Measurements from ENCODE around the gene FBXW5.

Gene FBXW5

DNA sequence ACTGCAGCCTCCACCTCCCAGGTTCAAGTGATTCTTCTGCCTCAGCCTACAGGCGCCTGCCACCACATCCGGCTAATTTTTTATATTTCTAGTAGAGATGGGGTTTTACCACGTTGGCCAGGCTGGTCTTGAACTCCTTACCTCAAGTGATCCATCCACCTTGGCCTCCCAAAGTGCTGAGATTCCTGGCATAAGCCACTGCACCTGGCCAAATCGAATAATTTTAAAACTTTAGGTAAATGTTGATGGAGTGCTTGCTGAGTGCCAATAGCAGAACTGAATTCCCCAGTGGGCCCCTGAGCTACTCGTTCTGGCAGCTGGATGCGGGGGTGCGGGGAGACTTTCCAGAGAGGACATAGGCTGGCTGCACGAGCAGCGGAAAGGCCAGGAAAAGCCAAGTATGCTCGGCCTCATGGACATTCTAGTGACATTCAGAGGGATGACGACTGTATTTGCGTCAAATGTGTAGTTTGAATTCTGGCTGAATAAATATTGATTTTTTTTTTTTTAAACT, 41.4 kb downstream of the FBXW5 start:
- no peak for DNase-seq (ENCODE audit: low read depth)
- H3K4me3 ChIP-seq (ENCODE audit: control insufficient read depth, low read depth, low read length), result no peak overlapping the region
- no peak for TF ChIP-seq CTCF (IDR thresholded peaks at IDR 0.05; ENCODE audit: control insufficient read depth, insufficient read depth, low read depth, low read length, missing control alignments)

GRCh38 chr9:136902259-136902821, 42.2 kb downstream of the FBXW5 start:
- no peak overlapping the region for H3K4me3 ChIP-seq (ENCODE audit: control insufficient read depth, low read depth, low read length)
- TF ChIP-seq CTCF (IDR thresholded peaks at IDR 0.05; ENCODE audit: control insufficient read depth, insufficient read depth, low read depth, low read length, missing control alignments), result no peak
- DNase-seq (ENCODE audit: low read depth), result peak; percentile 24

DNA sequence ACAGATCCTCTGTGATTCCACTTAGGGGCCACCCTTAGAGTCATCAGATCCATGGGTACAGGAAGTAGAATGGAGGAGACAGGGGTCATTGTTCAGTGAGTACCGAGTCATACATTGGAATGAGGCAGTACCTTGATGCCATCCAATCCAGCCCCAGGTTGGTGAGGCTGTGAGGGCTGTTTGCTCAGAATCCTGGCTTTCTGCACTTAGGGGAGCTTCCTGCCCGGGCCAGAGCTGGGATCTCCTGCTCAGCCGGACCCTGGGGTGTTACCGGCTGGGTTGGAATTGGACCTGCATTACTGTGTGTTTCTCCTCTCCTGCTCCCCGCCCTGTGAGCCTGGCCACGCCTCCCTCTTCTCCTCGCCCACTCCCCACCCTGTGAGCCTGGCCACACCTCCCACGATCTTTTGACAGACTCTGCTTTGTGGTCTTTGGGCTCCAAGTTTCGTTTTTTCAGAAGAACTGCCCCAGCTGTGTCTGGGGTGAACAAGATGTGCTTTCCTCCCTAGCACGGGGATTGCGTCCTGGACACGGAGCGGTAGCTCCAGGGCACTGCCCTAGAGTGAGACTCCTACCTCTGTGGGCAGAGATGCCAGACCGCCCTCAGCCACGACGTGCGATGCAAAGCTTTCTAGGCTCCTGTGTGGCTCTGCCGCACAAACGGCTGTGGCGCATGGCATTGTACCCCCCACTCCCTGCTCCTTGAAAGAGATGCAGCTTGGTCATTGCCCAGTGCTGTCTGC, 42.9 kb downstream of the FBXW5 start:
- no peak for TF ChIP-seq CTCF (IDR thresholded peaks at IDR 0.05; ENCODE audit: control insufficient read depth, insufficient read depth, low read depth, low read length, missing control alignments)
- no peak for DNase-seq (ENCODE audit: low read depth)
- H3K4me3 ChIP-seq (ENCODE audit: control insufficient read depth, low read depth, low read length), result no peak overlapping the region

GRCh38 chr9:136900988-136901515, 43.5 kb downstream of the FBXW5 start:
- no peak for DNase-seq (ENCODE audit: low read depth)
- no peak overlapping the region for H3K4me3 ChIP-seq (ENCODE audit: control insufficient read depth, low read depth, low read length)
- no peak for TF ChIP-seq CTCF (IDR thresholded peaks at IDR 0.05; ENCODE audit: control insufficient read depth, insufficient read depth, low read depth, low read length, missing control alignments)

GRCh38 chr9:136900556-136900955, 44.0 kb downstream of the FBXW5 start:
- no peak for TF ChIP-seq CTCF (IDR thresholded peaks at IDR 0.05; ENCODE audit: control insufficient read depth, insufficient read depth, low read depth, low read length, missing control alignments)
- no peak overlapping the region for H3K4me3 ChIP-seq (ENCODE audit: control insufficient read depth, low read depth, low read length)
- no peak for DNase-seq (ENCODE audit: low read depth)

- no peak for TF ChIP-seq CTCF (IDR thresholded peaks at IDR 0.05; ENCODE audit: control insufficient read depth, insufficient read depth, low read depth, low read length, missing control alignments)
- no peak overlapping the region for H3K4me3 ChIP-seq (ENCODE audit: control insufficient read depth, low read depth, low read length)
- DNase-seq (ENCODE audit: low read depth), result no peak
Measured at GRCh38 chr9:136899196-136899595, 45.3 kb downstream of the FBXW5 start.
